Upper lobe of right lung (tissue), 1 donor: ENCODE data around the gene MLN. TPM values are rescaled to one million over a fixed set of nuclear protein-coding genes. Genes with fewer than 3 reads are reported as not detected.

Source experiments
- ATAC-seq: fragments of 200-7000 bp; cut with Tn5 transposase; one replicate; pipeline ENCODE4 v1.9.1; 2020; ENCODE audit warnings: mild to moderate bottlenecking, moderate library complexity
- DNase-seq: peaks from one replicate; pipeline ENCODE4 v3.0.0-alpha.2; 2020
- H3K27ac ChIP-seq: fragments of 200-600 bp; one replicate; pipeline ENCODE4 v1.8.0; 2022
- H3K27me3 ChIP-seq: fragments of 200-600 bp; one replicate; pipeline ENCODE4 v1.8.0; 2022; ENCODE audit warnings: mild to moderate bottlenecking
- H3K36me3 ChIP-seq: fragments of 200-600 bp; one replicate; pipeline ENCODE4 v1.8.0; 2022
- H3K4me1 ChIP-seq: fragments of 200-600 bp; one replicate; pipeline ENCODE4 v1.8.0; 2022
- H3K4me3 ChIP-seq: fragments of 200-600 bp; one replicate; pipeline ENCODE4 v1.8.0; 2022; ENCODE audit warnings: mild to moderate bottlenecking
- H3K9me3 ChIP-seq: fragments of 200-600 bp; one replicate; pipeline ENCODE4 v1.8.0; 2022
- CTCF ChIP-seq: fragments of 200-600 bp; IDR thresholded peaks from one replicate; pipeline ENCODE4 v1.8.0; 2022; ENCODE audit warnings: antibody characterized with exemption
- intact Hi-C: fragments of 100-400 bp; cut with DNase I; formaldehyde crosslinking; loops from one replicate; pipeline ENCODE4 v1.11.0; 2022
- total RNA-seq: library from RNA; stranded (reverse); fragmentation: NEBNext Ultra II Directional; extraction: Animal tissue kit (Norgen Biotek cat#: 25700); gene quantifications from one replicate; pipeline ENCODE4 v1.2.1, GENCODE V29; 2021
- donor health status: DM: no; HTN: yes; CAD: no; lungs with severe emphysema.

MLN gene
- total RNA-seq, 1 donor from 2014 or later: not detected

GRCh38 chr6:33755070-33755869 lies 48.5 kb downstream of the MLN start:
- DNase-seq (no peak), ATAC-seq (no peak)
- intact Hi-C loops: no loop called here
- no peak overlapping the region for H3K27ac ChIP-seq
- no peaks in the 10 kb centered on the region for H3K27me3 ChIP-seq
- no peaks in the 10 kb centered on the region for H3K9me3 ChIP-seq
- no peak overlapping the region for H3K4me3 ChIP-seq
- no peaks in the 10 kb centered on the region for H3K36me3 ChIP-seq
- peaks cover 4% of the 10 kb centered on the region for H3K4me1 ChIP-seq
- TF ChIP-seq CTCF: no peak

DNA sequence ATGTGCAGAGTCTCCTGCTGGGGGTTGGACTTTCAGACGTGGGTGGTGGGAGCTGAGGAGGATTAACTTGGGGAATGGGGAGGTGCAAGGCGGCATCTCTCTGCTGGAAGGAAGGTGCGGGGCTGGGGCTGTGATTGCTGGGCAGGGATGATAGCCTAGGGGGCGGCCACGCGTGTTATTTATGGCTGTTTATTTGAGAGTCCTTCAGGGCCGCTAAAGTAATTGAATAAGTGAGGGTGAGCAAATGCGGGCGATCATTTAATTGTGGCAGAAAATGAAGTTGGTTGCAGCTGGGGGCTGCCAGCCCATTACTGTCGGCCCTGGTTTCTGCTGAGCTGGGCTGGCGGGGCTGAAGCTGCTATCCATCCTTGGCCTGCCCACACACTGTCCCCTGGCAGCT lies 49.6 kb downstream of the MLN start:
- no peaks in the 10 kb centered on the region for H3K36me3 ChIP-seq
- H3K4me1 ChIP-seq: peaks cover 4% of the 10 kb centered on the region
- intact Hi-C loops: no loop called here
- DNase-seq (no peak), ATAC-seq (no peak)
- no peak overlapping the region for H3K4me3 ChIP-seq
- TF ChIP-seq CTCF: no peak
- H3K9me3 ChIP-seq: no peaks in the 10 kb centered on the region
- no peaks in the 10 kb centered on the region for H3K27me3 ChIP-seq
- H3K27ac ChIP-seq: no peak overlapping the region

DNA sequence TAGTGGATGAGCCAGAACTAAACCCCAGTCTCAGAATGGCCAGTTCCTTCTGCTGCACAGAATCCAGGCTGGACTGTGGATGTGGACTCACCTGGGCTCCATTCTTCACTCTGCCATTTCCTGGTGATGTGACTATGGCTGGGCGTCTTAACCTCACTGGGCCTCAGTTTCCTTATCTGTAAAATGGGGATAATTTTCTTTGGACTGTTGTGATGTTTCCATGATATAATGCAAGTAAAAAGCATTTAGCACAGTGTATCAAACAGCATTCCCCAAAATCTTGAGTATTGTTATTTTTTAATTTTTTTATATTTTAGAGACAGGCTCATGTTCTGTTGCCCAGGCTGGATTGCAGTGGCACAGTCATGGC lies 51.2 kb downstream of the MLN start:
- intact Hi-C loops: no loop called here
- H3K27me3 ChIP-seq: no peaks in the 10 kb centered on the region
- no peak overlapping the region for H3K4me3 ChIP-seq
- no peak overlapping the region for H3K27ac ChIP-seq
- no peaks in the 10 kb centered on the region for H3K9me3 ChIP-seq
- no peak for TF ChIP-seq CTCF
- no peaks in the 10 kb centered on the region for H3K36me3 ChIP-seq
- H3K4me1 ChIP-seq: peaks cover 4% of the 10 kb centered on the region
- ATAC-seq: no peak
- DNase-seq: no peak

DNA sequence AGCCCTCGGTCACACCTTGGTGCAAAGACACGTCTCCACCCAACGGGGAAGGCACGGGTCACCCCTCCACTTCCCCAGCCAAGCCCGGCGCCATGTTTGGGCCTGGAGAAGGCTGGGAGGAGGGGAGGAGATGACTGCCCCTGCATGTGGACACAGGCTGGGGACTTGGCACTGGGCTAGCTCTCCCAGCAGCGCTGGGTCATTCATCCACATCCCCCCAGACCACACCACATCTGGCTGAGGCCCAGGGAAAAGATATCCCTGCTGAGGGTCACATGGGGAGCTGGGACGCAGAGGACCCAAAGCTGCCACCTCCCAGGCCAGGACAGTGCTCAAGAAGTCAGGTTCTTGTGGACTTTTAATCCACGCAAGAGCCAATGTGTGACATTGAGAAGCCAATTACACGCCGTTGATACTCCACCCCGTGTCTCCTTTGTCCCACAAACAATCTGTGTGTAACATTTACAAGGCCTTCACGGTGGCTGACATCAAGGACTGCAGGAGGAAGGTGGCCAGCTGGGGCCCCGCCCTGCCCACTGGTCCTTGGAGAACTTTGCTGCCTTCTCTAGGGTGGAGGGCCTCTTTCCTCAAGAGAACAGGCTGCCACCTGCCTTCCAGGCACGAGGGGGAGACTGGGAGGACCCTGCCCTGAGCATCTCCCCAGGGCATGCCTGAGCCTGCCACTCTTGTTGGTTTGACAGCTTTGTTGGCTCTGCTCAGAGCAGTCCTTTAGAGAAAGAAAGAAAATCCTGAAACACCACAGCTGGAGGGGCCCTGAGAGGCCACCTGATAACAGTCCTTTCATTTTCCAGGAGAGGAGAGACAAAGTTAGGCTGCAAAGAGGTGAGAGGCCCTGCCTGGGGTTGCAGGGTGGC lies 51.8 kb downstream of the MLN start:
- Histone ChIP-seq H3K27me3 (no peaks in the 10 kb centered on the region), H3K4me1 (peaks cover 4% of the 10 kb centered on the region), H3K9me3 (no peaks in the 10 kb centered on the region), H3K27ac (no peak overlapping the region), H3K36me3 (no peaks in the 10 kb centered on the region), H3K4me3 (no peak overlapping the region)
- no peak for ATAC-seq
- intact Hi-C loops: no loop called here
- TF ChIP-seq CTCF: no peak
- DNase-seq: no peak

DNA sequence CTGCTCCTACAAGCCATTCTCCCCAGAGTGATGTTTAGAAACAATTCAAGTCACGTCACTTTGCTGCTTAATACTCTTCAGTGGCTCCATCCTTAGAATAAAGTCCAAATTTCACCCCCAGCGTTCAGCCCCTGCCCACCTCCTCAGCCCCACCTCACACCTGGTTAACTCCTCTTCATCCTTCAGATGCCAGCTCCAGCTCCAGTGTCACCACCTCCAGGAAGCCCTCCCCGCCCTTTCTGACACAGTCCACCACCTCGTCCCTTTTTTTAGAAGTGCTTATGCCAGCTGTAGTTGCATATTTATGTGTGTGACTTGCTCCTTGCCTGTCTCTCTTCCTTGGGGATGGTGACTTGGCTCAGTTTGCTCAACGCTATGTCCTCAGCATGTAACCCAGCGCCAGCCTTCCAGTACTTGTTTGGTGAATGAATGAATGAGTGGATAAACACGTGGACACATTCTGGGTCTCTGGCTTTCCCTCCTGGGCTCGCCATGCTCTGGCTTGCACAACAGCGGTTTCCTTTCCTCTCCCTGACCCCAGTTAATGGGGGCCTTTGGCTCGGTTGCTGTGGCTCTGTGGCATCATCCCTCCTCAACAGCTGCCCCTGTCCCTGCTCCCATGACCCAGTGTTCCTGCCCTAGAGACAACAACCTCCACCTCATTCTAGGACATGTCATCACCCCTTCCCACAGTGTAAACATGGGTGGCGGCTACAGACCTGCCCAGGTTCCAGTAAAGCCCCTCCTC lies 53.4 kb downstream of the MLN start:
- H3K9me3 ChIP-seq: no peaks in the 10 kb centered on the region
- H3K4me1 ChIP-seq: peaks cover 4% of the 10 kb centered on the region
- intact Hi-C loops: no loop called here
- no peak for TF ChIP-seq CTCF
- H3K27ac ChIP-seq: peak overlapping the region; percentile 58
- H3K36me3 ChIP-seq: no peaks in the 10 kb centered on the region
- no peak for DNase-seq
- H3K4me3 ChIP-seq: no peak overlapping the region
- ATAC-seq: peak; percentile 15
- H3K27me3 ChIP-seq: no peaks in the 10 kb centered on the region
